ENCODE results near the gene GRID1. TPM values are rescaled to one million over a fixed set of nuclear protein-coding genes. Genes with fewer than 3 reads are reported as not detected.

GRID1 gene
- total and polyA plus RNA-seq, 10 donors, result 0.06 to 0.42 (median 0.15) TPM; not detected in 4

GRCh38 chr10:85792533-85792858 is 574.1 kb downstream of the GRID1 start:
- no peaks in the 10 kb centered on the region for H3K9me3 ChIP-seq
- no peak overlapping the region for H3K4me3 ChIP-seq
- no peak overlapping the region for H3K27ac ChIP-seq
- H3K36me3 ChIP-seq, result no peaks in the 10 kb centered on the region
- intact Hi-C loops (cut with DNase I; ENCODE audit: low total_unique reads), result no loop called here
- 64 to 82% (median 68%) methylated on average over 2 to 3 of the region's 3 CpGs for WGBS, 5 donors
- TF ChIP-seq POLR2AphosphoS5 (IDR thresholded peaks at IDR 0.05) (no peak), POLR2A (IDR thresholded peaks at IDR 0.05) (no peak), CTCF (IDR thresholded peaks at IDR 0.05 in 8 of 11, conservative IDR thresholded peaks at IDR 0.05 in 3 of 11) (peak in 1 of 11 experiments; percentile 2)
- DNase-seq, result no peak
- H3K4me1 ChIP-seq, result no peaks in the 10 kb centered on the region
- no peaks in the 10 kb centered on the region for H3K27me3 ChIP-seq (replicated peaks in 1 of 7)

- no peaks in the 10 kb centered on the region for H3K9me3 ChIP-seq
- H3K27me3 ChIP-seq (replicated peaks in 1 of 7), result no peaks in the 10 kb centered on the region
- no peak for TF ChIP-seq POLR2AphosphoS5 (IDR thresholded peaks at IDR 0.05)
- peak in 2 of 11 experiments; percentile 12 to 14 for TF ChIP-seq CTCF (IDR thresholded peaks at IDR 0.05 in 8 of 11, conservative IDR thresholded peaks at IDR 0.05 in 3 of 11)
- TF ChIP-seq POLR2A (IDR thresholded peaks at IDR 0.05), result no peak
- no peaks in the 10 kb centered on the region for H3K4me1 ChIP-seq
- H3K4me3 ChIP-seq, result no peak overlapping the region
- intact Hi-C loops (cut with DNase I; ENCODE audit: low total_unique reads), result no loop called here
- DNase-seq, result no peak
- H3K36me3 ChIP-seq, result no peaks in the 10 kb centered on the region
- 55 to 77% (median 68%) methylated on average over 5 of the region's 5 CpGs for WGBS, 5 donors
- no peak overlapping the region for H3K27ac ChIP-seq
Observed at GRCh38 chr10:85791818-85792532, 574.6 kb downstream of the GRID1 start.

GRCh38 chr10:85789982-85790789 is 576.4 kb downstream of the GRID1 start:
- no peaks in the 10 kb centered on the region for H3K36me3 ChIP-seq
- H3K4me3 ChIP-seq, result no peak overlapping the region
- no peaks in the 10 kb centered on the region for H3K9me3 ChIP-seq
- no peaks in the 10 kb centered on the region for H3K27me3 ChIP-seq (replicated peaks in 1 of 7)
- WGBS, 5 donors, result 80 to 87% (median 82%) methylated on average over 6 to 7 of the region's 7 CpGs
- no peak for DNase-seq
- no peak overlapping the region for H3K27ac ChIP-seq
- intact Hi-C loops (cut with DNase I; ENCODE audit: low total_unique reads), result loop anchor here (10.0 kb wide), 1 partner anchor 585 kb away; no protein-coding TSS in a partner anchor
- TF ChIP-seq POLR2A (IDR thresholded peaks at IDR 0.05) (no peak), CTCF (IDR thresholded peaks at IDR 0.05 in 8 of 11, conservative IDR thresholded peaks at IDR 0.05 in 3 of 11) (no peak), POLR2AphosphoS5 (IDR thresholded peaks at IDR 0.05) (no peak)
- H3K4me1 ChIP-seq, result no peaks in the 10 kb centered on the region

- no peak overlapping the region for H3K4me3 ChIP-seq
- no peaks in the 10 kb centered on the region for H3K9me3 ChIP-seq
- intact Hi-C loops (cut with DNase I; ENCODE audit: low total_unique reads), result loop anchor here (10.0 kb wide), 1 partner anchor 586 kb away; no protein-coding TSS in a partner anchor
- DNase-seq, result no peak
- no peak overlapping the region for H3K27ac ChIP-seq
- 71 to 95% (median 91%) methylated on average over 3 of the region's 3 CpGs for WGBS, 5 donors
- H3K27me3 ChIP-seq (replicated peaks in 1 of 7), result no peaks in the 10 kb centered on the region
- H3K36me3 ChIP-seq, result no peaks in the 10 kb centered on the region
- H3K4me1 ChIP-seq, result no peaks in the 10 kb centered on the region
- no peak for TF ChIP-seq CTCF (IDR thresholded peaks at IDR 0.05 in 8 of 11, conservative IDR thresholded peaks at IDR 0.05 in 3 of 11)
- no peak for TF ChIP-seq POLR2AphosphoS5 (IDR thresholded peaks at IDR 0.05)
- TF ChIP-seq POLR2A (IDR thresholded peaks at IDR 0.05), result no peak
Observed at GRCh38 chr10:85789125-85789524, 577.5 kb downstream of the GRID1 start.
